ENCODE measurements around the gene MITF. TPM values are rescaled to one million over a fixed set of nuclear protein-coding genes. Genes with fewer than 3 reads are reported as not detected.

Gene MITF
- total and polyA plus RNA-seq, 2 of the 4 experiments (the other 2 are of a cell fraction), result 6.5 to 16.7 TPM

- TF ChIP-seq MXI1 (IDR thresholded peaks at IDR 0.05; ENCODE audit: borderline replicate concordance, low read depth, low read length) (no peak), RAD21 (IDR thresholded peaks at IDR 0.05; ENCODE audit: low read length) (no peak)
Observed at GRCh38 chr3:69775751-69776150, 36.5 kb downstream of the MITF start (continued).

GRCh38 chr3:69776289-69776688 lies 37.0 kb downstream of the MITF start:
- no peak overlapping the region; the same call in 1 of the 2 replicates for H2BK120ac ChIP-seq (ENCODE audit: low read depth, low read length)
- no peaks in the 10 kb centered on the region for H3K36me3 ChIP-seq (ENCODE audit: control insufficient read depth, insufficient read depth, low read length)
- no peak overlapping the region for H2BK15ac ChIP-seq (ENCODE audit: low read depth, low read length)
- H3K4me1 ChIP-seq (ENCODE audit: control insufficient read depth, insufficient read depth, low read length), result peaks cover 20% of the 10 kb centered on the region
- no peak for ATAC-seq (ENCODE audit: low read depth)
- no peak overlapping the region; a peak in 1 of 4 replicates for H4K8ac ChIP-seq (ENCODE audit: low read depth in 2 of 2, low read length in 2 of 2)
- H2BK5ac ChIP-seq (ENCODE audit: low read depth, low read length, poor library complexity, severe bottlenecking), result no peak overlapping the region
- H3K27ac ChIP-seq (ENCODE audit: insufficient read depth, low read length), result no peak overlapping the region
- H3K4ac ChIP-seq (ENCODE audit: low read depth, low read length), result no peak overlapping the region
- H2AFZ ChIP-seq (replicated peaks; ENCODE audit: low read length, poor library complexity), result no peak overlapping the region
- ChIA-PET POLR2A (ENCODE audit: unreplicated experiment) (no interaction called here), CTCF (no interaction called here)
- no peaks in the 10 kb centered on the region for H3K9me3 ChIP-seq (ENCODE audit: control insufficient read depth, insufficient read depth, low read length)
- H3K18ac ChIP-seq (ENCODE audit: low read depth, low read length), result no peak overlapping the region
- WGBS, 2 experiments (ENCODE audit: extremely low coverage in 2 of 2, insufficient read length in 1 of 2), result no CpG with 5 or more reads among the region's 3 CpGs
- H4K91ac ChIP-seq (ENCODE audit: insufficient read depth, low read depth, low read length), result no peak overlapping the region
- H3K4me3 ChIP-seq (ENCODE audit: insufficient read depth, low read depth, low read length), result no peak overlapping the region
- H3K4me2 ChIP-seq (ENCODE audit: low read depth, low read length), result no peak overlapping the region
- in situ Hi-C loops (cut with MboI; ENCODE audit: low sequenced_read_pairs), result no loop called here
- no peak overlapping the region for H3K9ac ChIP-seq (ENCODE audit: low read depth, low read length)
- H3K14ac ChIP-seq (replicated peaks; ENCODE audit: low read depth, low read length), result no peak overlapping the region
- no peaks in the 10 kb centered on the region for H4K20me1 ChIP-seq (ENCODE audit: insufficient read depth, low read length)
- peaks cover 39 to 41% of the 10 kb centered on the region in 2 experiments for H3K79me1 ChIP-seq (ENCODE audit: low read depth in 1 of 2, low read length in 2 of 2)
- no peak overlapping the region for H4K5ac ChIP-seq (ENCODE audit: low read depth, low read length)
- no peak overlapping the region for H2AK5ac ChIP-seq (ENCODE audit: low read depth, low read length)
- intact Hi-C loops (cut with micrococcal nuclease), result no loop called here
- dilution Hi-C loops (cut with HindIII; ENCODE audit: low sequenced_read_pairs, unreplicated experiment), result no loop called here
- DNase-seq, result no peak
- H2BK20ac ChIP-seq (ENCODE audit: low read depth, low read length), result no peak overlapping the region
- no peak overlapping the region for H3K23ac ChIP-seq (ENCODE audit: low read depth, low read length)
- H3K27me3 ChIP-seq (ENCODE audit: control insufficient read depth, insufficient read depth, low read length), result no peaks in the 10 kb centered on the region
- H2AK9ac ChIP-seq (replicated peaks; ENCODE audit: low read depth, low read length, poor library complexity), result no peak overlapping the region
- H3K56ac ChIP-seq (ENCODE audit: extremely low read depth, insufficient read depth, low read length), result no peak overlapping the region
- BruUV-seq (replicated peaks), result no TSS peak
- TF ChIP-seq SMC3 (IDR thresholded peaks at IDR 0.05; ENCODE audit: low read depth, low read length), result no peak
- no peak for TF ChIP-seq MXI1 (IDR thresholded peaks at IDR 0.05; ENCODE audit: borderline replicate concordance, low read depth, low read length)
- no peak for TF ChIP-seq ELK1 (IDR thresholded peaks at IDR 0.05; ENCODE audit: borderline replicate concordance, low read depth, low read length)
- TF ChIP-seq CHD1 (IDR thresholded peaks at IDR 0.05; ENCODE audit: low read depth, low read length), result no peak
- no peak for TF ChIP-seq MAFK (IDR thresholded peaks at IDR 0.05; ENCODE audit: low read depth, low read length)
- TF ChIP-seq CEBPB (IDR thresholded peaks at IDR 0.05; ENCODE audit: low read depth, low read length), result no peak
- TF ChIP-seq MAZ (IDR thresholded peaks at IDR 0.05; ENCODE audit: borderline replicate concordance, low read depth, low read length), result no peak
- TF ChIP-seq BHLHE40 (IDR thresholded peaks at IDR 0.05; ENCODE audit: low read depth, low read length), result no peak
- TF ChIP-seq RAD21 (IDR thresholded peaks at IDR 0.05; ENCODE audit: low read length), result no peak
- no peak for TF ChIP-seq USF2 (IDR thresholded peaks at IDR 0.05; ENCODE audit: low read depth, low read length)
- TF ChIP-seq NFE2L2 (IDR thresholded peaks at IDR 0.05; ENCODE audit: low read depth, low read length), result no peak
- TF ChIP-seq RCOR1 (IDR thresholded peaks at IDR 0.05; ENCODE audit: insufficient replicate concordance, low read length), result no peak
- H3K9me1 ChIP-seq (ENCODE audit: insufficient read depth, low read length), result peaks cover 7% of the 10 kb centered on the region; the same call in 1 of the 2 replicates

Data from IMR-90 (cell line).